GM12874 (cell line): Measurements from ENCODE around the gene RPLP2.

Experiments
- TF ChIP-seq, protein P1 (sequence below): IDR thresholded peaks from 2 replicates; pipeline ENCODE4 v1.5.1; 2011; ENCODE audit warnings: low read depth, mild to moderate bottlenecking, control low read depth, low read length, moderate library complexity; ENCODE audit not compliant: insufficient read depth

RPLP2 gene

GRCh38 chr11:810040-810567 lies 337 bp downstream of the RPLP2 start:
- TF ChIP-seq, protein P1, sequence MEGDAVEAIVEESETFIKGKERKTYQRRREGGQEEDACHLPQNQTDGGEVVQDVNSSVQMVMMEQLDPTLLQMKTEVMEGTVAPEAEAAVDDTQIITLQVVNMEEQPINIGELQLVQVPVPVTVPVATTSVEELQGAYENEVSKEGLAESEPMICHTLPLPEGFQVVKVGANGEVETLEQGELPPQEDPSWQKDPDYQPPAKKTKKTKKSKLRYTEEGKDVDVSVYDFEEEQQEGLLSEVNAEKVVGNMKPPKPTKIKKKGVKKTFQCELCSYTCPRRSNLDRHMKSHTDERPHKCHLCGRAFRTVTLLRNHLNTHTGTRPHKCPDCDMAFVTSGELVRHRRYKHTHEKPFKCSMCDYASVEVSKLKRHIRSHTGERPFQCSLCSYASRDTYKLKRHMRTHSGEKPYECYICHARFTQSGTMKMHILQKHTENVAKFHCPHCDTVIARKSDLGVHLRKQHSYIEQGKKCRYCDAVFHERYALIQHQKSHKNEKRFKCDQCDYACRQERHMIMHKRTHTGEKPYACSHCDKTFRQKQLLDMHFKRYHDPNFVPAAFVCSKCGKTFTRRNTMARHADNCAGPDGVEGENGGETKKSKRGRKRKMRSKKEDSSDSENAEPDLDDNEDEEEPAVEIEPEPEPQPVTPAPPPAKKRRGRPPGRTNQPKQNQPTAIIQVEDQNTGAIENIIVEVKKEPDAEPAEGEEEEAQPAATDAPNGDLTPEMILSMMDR = no peak

- TF ChIP-seq, protein P1 = no peak
Measured at GRCh38 chr11:811446-812245, 1.9 kb downstream of the RPLP2 start.

- TF ChIP-seq, protein P1 = no peak
Measured at GRCh38 chr11:812390-812789, 2.6 kb downstream of the RPLP2 start.

GRCh38 chr11:813072-813455 lies 3.3 kb downstream of the RPLP2 start:
- TF ChIP-seq, protein P1 = no peak

GRCh38 chr11:813456-814096 lies 3.8 kb downstream of the RPLP2 start:
- TF ChIP-seq, protein P1 = no peak

DNA sequence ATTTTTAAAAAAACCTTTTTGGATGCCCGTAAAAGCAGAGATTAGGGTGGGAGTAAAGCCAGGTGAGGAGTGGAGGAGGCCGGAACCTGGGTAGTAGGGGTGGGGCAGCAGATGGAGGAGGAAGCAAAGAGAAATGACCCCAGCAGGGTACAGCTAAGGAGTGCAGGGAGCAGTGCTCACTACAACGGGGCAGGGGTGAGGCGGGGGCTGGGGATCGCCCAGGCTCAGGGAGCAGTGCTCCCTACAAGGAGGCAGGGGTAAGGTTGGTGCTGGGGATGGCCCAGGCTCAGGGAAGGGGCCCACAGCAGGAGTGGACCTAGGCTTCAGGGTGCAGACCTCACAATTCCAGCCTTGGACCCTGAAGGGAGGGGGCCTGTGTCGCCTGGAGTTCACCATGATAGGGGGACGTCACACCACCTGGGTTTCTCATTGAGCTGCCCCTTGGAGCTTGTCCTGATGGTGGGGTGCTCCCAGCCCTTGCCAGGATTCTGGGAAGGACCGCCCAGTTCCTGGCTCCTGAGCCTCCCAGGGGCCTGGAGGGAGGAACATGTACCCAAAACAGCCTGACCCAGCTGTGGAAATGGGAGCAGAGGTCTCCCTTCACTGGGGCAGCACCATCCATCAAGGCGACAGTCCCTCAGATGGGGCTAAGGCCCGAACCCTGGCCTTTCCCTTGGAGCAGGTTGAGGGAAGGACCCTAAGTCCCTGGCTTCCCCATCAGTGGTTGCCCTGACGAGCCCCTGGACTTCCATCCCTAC lies 6.1 kb downstream of the RPLP2 start:
- TF ChIP-seq, protein P1 = no peak

- TF ChIP-seq, protein P1 = no peak
Measured at GRCh38 chr11:816433-816779, 6.6 kb downstream of the RPLP2 start.
